GM21528 (cell line): Measurements from ENCODE around the gene ARHGAP45.
"Not testable (repeated sequence)": the region's sequence is repeated elsewhere in the genome, so short reads cannot be mapped to it uniquely, and the experiment has no call there.

ENCODE experiments used
- ATAC-seq: cut with Tn5 transposase; IDR thresholded peaks from one replicate; pipeline ENCODE4 v1.9.1; 2021; ENCODE audit warnings: mild to moderate bottlenecking, moderate library complexity; ENCODE audit not compliant: unreplicated experiment, low FRiP score

The ARHGAP45 gene, protein sequence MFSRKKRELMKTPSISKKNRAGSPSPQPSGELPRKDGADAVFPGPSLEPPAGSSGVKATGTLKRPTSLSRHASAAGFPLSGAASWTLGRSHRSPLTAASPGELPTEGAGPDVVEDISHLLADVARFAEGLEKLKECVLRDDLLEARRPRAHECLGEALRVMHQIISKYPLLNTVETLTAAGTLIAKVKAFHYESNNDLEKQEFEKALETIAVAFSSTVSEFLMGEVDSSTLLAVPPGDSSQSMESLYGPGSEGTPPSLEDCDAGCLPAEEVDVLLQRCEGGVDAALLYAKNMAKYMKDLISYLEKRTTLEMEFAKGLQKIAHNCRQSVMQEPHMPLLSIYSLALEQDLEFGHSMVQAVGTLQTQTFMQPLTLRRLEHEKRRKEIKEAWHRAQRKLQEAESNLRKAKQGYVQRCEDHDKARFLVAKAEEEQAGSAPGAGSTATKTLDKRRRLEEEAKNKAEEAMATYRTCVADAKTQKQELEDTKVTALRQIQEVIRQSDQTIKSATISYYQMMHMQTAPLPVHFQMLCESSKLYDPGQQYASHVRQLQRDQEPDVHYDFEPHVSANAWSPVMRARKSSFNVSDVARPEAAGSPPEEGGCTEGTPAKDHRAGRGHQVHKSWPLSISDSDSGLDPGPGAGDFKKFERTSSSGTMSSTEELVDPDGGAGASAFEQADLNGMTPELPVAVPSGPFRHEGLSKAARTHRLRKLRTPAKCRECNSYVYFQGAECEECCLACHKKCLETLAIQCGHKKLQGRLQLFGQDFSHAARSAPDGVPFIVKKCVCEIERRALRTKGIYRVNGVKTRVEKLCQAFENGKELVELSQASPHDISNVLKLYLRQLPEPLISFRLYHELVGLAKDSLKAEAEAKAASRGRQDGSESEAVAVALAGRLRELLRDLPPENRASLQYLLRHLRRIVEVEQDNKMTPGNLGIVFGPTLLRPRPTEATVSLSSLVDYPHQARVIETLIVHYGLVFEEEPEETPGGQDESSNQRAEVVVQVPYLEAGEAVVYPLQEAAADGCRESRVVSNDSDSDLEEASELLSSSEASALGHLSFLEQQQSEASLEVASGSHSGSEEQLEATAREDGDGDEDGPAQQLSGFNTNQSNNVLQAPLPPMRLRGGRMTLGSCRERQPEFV

DNA sequence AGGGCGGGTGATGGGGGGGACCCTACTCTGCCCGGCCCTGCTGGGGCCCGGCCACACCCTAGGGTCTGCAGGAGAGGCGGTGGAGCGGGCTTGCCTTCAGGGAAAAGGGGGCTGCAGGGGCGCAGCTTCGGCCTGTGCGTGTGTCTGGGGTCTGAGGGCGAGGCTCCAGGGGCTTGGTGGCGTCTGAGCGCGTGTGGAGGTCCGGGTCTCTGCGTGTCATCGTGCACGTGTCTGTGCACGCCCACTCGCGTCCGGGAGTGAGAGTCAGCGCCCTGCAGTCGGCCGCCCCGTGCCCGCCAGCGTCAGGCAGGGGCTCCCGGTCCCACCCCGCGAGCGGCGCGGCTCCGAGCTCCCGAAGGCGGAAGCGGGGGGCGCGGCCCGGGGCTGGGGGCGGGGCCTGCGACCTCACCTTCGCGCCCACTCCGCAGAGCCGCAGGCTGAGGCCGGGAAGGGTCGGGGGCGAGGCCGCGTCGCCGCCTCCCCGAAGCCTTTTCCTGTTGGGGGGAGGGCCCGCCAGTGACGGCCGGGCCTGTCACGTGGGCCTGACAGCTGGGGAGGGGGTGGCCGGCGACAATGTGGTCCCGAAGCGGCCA, at the start of gene ARHGAP45:
Gene ARHGAP45 (plus strand): TSS at position 420 of the 593 bp plus-strand sequence. CDS start 239 bp downstream, outside the sequence.
- ATAC-seq = no peak

DNA sequence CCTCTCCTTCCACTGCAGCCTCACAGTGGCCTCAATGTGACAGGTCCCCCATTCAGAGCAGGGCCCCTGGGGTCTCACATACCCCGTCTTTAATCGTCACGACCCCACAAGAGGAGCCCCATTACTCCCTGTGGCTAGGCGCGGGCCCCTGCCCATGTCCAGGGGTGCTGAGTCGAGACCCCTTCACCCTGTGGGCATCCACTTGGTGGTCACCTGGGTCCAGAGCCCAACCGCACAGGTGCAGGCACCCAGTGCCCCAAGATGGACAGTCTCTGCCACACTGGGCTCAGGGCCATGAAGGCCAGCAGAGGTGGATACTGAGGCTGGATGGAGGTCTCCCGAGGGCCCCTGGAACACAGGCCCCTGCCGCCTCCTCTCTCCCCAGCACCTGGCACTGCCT, 49.1 kb upstream of the ARHGAP45 start:
- ATAC-seq = no peak

DNA sequence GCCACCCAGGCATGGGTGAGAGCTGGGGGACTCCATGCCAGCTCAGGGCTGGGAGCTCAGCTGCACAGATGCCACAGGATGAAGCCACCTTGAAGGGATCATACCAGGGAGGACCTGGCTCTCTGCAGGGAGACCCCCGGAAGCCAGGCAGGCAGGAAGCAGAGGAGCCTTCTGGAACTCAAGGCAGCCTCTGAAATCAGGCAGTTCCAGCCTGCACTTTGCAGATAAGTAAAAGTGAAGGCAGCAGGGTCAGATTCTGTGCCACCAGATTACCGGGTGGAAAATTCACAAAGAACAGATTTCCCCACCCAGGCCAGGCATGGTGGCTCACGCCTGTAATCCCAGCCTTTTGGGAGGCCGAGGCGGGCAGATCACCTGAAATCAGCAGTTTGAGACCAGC, 48.6 kb upstream of the ARHGAP45 start:
- ATAC-seq = no peak

DNA sequence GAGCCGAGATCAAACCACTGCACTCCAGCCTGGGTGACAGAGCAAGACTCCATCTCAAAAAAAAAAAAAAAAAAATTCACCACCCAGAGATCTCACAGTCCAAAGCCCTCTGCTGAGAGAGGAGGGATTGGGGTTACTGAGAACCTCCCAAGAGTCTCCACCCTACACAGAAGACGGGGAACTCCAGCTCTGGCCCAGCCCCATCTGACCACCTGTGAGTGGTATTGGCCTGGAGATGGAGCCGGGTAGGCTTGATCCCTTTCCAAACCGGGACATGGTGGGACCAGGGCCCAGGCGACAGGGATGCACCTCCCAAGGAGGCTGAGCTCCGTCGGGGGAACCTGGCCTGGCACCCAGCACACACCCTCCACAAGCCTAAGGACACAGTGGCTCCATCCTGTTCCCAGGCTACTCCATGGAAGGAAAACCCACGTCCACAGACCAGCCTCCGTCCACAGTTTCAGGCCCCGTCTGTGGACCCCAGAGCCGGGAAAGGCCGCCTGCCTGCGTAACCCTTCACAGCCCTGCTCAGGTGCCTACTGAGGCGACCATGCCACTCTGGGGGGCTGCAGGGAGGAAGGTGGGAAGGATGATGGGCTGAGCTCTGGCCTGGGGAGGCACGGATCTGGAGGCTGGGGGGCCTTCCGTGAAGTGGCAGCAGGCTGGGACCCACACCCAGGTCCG, 47.9 kb upstream of the ARHGAP45 start:
- ATAC-seq = no peak

DNA sequence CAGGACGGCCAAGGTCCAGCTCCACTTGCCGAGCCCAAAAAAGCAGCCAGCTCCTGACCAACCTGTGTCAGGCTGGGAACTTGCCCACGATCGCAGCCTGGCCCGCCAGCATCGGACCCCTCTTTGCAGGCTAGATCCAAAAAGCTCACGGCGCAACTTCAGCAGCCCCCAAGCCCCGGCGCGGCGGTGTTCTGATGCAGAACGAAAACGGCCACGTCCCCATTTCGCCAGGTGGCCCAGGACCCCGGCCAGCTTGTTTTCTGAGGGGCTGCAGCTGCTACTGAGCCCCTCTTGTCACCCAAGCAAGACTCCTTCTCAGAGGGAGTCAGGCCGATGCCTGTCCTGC, 47.4 kb upstream of the ARHGAP45 start:
- no peak for ATAC-seq

DNA sequence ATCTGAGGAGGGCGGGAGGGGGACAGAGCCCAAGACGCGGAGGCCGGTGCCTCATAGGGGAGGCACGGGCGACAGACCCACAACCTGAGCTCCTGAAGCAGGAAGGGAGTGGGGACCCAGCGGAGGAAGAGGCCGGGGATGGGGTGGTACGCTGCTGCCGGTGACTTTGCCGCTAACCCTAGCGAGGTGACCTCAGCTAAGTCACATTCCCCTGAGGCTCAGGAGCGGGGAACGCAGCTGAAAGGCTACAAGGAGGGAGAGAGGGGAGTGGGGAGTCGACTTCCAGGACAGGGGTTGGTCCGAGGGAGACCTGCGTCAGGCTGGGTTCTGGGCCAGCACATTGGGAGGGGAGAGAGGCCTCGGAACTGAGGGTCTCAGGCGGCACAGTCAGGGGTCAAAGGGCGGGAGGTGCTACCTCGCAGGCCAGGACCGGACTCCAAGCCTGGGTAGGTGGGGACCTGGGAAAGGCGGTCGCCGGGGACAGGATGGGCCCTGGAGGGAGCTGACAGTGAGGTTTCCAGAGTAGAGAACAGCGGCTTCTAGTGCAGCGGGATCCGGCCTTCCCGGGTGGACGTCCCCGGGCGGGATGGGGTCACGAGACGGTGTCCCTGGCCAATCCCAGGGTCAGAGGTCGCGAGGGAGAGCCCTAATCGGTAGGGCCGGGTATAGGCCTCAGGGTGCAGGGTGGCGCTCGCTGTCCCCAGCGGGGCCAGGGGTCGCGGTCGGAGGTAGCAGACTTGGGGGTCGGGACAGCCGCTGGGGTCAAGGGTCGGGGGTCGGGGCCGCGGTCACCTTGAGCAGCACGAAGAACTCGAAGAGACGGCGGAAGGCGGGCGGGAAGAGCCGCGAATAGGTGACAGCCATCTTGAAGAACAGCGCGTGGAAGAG, 46.7 kb upstream of the ARHGAP45 start:
- ATAC-seq = peak; percentile 2

DNA sequence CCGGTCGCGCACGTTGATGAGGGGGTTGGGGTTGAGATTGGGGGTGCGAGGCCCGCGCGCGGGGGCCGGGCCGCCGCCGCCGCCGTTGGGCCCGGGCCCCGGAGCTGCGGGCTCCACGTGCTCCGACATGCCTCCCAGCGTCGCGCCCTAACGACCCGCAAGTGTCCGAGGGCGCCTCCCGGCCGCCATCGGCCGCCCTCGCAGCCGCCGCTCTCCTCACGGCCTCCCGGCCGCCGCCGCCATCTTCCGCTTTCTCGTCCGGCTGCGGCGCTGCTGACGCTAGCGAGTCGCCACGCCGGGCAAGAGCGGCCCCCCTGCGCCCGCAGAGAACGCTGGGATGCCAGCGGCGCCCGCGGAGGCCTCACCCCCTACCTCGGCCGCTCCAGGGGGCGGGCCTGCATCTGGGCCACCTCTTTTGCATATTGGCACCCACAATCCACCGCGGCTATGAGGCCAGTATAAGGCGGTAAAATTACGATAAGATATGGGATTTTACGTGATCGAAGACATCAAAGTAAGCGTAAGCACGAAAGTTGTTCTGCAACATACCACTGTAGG, 46.0 kb upstream of the ARHGAP45 start, which contains the start of gene TMEM259:
Gene TMEM259 (minus strand): TSS at position 256 of the 558 bp plus-strand sequence. CDS start 127 bp downstream, at position 129.
- ATAC-seq = peak; percentile 67

DNA sequence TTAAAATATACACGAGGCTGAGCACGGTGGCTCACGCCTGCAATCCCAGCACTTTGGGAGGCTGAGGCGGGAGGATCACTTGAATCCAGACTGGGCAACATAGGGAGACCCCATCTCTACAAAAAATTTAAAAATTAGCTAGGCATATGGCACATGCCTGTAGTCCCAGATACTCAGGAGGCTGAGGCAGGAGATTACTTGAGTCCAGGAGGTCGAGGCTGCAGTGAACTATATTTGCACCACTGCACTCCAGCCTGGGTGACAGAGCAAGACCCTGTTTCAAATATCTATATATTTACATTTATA, 43.1 kb upstream of the ARHGAP45 start:
- not testable (repeated sequence) for ATAC-seq

DNA sequence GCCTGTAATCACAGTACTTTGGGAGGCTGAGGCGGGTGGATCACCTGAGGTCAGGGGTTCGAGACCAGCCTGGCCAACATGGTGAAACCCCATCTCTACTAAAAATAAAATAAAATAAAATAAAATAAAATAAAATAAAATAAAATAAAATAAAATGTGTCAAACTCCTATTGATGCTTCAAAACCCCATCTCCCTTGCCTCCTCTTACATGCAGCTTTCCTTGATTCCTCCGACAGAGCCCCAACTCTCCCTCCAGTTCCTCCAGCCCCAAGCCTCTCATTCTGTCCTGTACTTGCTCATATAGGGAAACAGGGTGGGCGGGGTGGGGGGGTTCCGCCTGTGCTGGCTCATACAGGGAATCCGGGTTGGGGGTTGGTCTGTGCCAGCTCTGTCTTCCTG, 41.9 kb upstream of the ARHGAP45 start:
- ATAC-seq = not testable (repeated sequence)

DNA sequence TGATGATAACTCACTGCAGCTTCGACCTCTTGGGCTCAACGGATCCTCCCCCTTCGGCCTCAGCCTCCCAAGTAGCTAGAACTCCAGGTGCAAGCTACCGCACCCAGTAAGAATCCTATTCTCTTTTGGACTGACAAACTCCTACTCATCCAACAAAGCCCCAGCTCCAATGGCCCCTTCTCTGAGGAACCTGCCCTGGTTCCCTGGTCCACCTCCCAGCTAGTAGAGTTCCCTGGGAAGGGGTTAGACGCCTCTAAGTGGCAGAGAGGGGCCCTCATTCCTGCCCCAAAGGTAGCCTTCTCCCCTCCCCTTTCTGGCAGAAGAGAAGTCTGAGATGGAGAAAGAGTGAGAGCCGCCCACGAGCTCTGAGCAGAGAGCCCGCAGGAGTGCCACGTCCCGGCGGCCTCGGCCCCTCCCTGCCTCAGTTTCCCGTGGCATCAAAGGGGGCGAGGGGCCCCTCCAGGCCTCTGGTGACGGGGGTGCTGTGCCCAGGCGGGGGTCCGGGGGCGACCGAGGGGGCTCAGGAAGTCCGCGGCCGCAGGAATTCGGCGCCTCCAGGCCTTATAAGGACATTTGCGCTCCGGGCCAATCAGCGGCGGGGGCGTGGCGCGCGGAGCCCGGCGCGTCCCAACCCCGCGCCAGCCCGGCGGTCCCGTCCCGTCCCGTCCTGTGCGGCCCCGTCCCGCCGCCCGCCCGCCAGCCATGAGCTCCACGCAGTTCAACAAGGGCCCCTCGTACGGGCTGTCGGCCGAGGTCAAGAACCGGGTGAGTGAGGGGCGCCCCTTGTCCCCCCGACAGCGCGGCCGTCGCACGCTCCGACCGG, 40.8 kb upstream of the ARHGAP45 start, which contains the start of gene CNN2:
Gene CNN2 (plus strand): TSS at position 649 of the 823 bp plus-strand sequence. CDS start 54 bp downstream, at position 703.
- ATAC-seq = no peak

DNA sequence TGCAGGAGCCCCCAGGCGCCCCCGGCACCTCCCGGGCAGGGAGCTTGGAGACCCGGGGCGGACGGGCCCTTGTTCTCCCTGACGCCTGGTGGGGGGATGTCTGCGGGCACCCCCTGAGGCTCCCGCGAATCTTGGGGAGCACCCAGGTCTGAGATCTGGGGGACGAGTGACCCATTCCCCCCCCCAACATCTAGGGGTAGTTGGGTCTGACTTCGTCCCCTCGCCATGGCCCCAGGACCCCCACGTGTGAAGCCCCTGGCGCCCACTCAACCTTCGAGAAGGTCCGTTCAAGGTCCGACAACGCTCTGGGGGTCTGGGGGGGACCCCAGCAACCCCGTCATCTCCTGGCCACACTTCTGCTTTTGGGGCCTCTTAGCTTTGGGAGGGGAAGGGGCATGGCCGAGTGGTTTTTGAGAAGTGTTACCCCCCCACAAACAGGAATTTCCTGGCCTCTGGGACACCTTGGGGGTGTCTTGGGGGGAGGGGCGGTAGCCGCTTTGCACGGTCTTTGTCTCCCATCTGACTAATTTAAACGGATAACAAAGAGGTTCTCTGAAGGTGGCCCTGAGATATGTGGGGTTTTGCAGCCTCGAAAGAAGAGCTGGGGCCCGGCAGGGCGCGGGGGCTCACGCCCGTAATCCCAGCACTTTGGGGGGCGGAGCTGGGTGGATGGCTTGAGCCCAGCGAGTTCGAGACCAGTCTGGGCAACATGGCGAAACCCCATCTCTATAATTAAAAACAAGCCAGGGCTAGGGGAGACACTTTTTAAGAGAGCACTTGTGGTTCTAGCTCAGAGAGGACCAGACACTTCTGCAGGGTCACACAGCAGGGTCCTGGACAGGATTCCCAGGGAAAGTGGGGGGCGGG, 40.0 kb upstream of the ARHGAP45 start:
- no peak for ATAC-seq

DNA sequence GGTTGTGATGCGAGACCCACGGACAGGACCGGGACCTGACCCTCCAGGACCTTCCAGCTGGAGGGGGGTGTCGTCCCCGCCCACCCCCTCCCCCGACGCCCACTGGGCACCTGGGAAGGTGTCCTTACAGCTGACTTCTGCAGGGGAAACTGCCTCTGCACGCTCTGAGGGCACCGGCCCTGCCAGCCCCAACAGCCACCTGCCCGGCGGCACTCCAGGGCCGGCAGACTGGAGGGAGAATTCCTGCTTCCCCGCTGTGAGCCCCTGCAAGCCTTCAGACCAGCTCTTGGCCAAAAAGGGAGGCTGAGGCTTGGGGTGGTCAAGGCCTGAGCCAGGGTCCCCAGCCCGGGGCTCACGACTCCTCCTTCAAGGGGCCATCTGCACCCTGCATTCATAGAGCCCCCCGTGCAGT, 39.3 kb upstream of the ARHGAP45 start:
- no peak for ATAC-seq

DNA sequence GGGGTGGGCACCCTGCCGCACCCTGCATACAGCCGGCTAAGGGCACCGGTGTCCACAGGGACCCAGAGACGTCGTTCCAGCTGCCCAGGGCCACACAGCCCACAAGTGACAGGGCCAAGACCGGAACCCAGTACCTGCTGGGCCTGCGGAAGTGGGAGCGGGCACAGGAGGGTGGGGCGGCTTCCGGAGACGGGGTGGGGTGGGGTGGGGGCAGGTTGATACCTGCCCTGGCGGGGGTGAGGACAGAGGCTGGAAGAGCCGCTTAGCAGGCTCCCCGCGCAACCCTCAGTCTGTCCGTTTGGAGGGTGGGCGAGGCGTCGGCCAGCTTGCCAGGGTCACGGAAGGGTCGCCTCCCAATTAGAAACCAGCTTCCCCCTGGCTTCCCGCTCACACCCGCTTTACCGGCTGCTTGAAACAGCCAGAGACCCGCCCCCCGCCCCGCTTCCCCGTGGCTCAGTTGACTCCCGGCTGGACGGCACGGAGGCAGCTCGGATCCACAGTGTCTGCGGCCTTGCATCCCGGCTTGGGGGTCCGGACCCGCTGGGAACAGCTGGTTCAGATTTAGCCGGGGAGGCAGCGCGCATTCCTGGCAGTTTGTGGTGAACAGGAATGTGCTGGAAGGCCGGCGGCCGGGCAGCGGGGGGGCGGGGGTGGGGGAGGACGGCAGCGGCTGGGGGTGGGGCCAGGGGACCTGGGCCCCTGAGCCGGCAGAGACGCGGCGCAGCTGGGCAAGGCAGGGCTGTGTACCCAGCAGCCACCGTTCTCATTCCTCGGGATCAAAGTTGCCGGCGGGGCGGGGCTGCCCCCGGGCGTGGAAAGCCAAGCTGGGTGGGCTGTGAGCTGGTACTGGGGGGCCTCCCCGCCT, 38.7 kb upstream of the ARHGAP45 start:
- ATAC-seq = no peak

DNA sequence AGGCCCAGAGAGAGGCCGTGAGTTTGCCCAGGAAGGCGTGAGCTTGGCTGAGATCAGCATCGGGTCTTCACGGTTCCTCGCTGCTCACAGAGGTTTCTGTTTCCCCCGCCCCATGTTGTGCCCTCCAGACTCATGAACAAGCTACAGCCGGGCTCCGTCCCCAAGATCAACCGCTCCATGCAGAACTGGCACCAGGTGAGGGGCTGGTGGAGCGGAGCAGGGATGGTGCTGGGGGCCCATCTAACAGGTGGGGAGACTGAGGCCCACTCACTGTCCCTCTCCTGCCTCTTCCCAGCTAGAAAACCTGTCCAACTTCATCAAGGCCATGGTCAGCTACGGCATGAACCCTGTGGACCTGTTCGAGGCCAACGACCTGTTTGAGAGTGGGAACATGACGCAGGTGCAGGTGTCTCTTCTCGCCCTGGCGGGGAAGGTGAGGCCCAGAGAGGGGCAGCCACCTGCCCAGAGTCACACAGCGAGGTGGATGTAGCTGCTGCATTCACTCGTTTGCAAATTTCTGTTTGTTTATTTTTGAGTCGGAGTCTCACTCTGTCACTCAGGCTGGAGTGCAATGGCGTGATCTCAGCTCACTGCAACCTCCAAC, 34.6 kb upstream of the ARHGAP45 start:
- ATAC-seq = no peak

DNA sequence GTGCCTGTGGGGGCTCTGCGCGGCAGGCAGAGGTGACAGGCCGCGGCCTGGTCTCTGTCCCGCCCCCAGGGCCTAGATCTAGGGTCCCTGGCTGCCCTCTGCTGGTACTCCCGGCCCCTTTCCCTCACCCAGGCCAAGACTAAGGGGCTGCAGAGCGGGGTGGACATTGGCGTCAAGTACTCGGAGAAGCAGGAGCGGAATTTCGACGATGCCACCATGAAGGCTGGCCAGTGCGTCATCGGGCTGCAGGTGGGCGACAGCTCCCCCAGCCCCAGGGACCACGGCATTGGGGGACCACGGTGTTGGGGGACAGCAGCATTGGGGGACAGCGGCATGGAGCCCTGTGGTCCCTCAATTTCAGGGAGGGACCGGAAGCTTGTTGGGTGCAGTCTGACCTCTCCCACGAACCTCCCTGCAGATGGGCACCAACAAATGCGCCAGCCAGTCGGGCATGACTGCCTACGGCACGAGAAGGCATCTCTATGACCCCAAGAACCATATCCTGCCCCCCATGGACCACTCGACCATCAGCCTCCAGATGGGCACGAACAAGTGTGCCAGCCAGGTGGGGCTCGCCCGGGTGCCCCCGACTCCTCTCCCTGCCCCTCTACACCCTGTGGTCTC, 30.9 kb upstream of the ARHGAP45 start:
- ATAC-seq = no peak
